ENCODE results near the gene CLMP. TPM values are rescaled to one million over a fixed set of nuclear protein-coding genes. Genes with fewer than 3 reads are reported as not detected.
A peak's percentile ranks its signal among the peaks of the same experiment; 100 is the strongest.

CLMP gene
- total RNA-seq, 4 donors from 2014 or later = 23.6 to 49.4 (median 38.0) TPM

GRCh38 chr11:123187248-123187647 is 7.8 kb downstream of the CLMP start:
- Histone ChIP-seq H3K36me3 (no peaks in the 10 kb centered on the region), H3K27ac (peak overlapping the region; percentile 64 to 93 (median 76)), H3K4me3 (no peak overlapping the region), H3K27me3 (peaks cover 13% of the 10 kb centered on the region), H3K4me1 (peaks cover 0 to 22% (median 3%) of the 10 kb centered on the region in 4 donors), H3K9me3 (no peaks in the 10 kb centered on the region)
- in situ Hi-C loops (cut with MboI; ENCODE audit: low pct_ligation_motif_present in 1 of 4, low pct_unique_long_range_greater_than_20kb in 1 of 4, low sequenced_read_pairs in 3 of 4) = no loop called here
- DNase-seq = no peak
- 82 to 83% methylated on average over 4 of the region's 4 CpGs for WGBS, 2 donors (ENCODE audit: low coverage in 1 of 2)
- intact Hi-C loops (cut with DNase I; ENCODE audit: low total_unique reads) = no loop called here
- TF ChIP-seq POLR2AphosphoS5 (IDR thresholded peaks at IDR 0.05) = no peak
- no peak for TF ChIP-seq POLR2A (IDR thresholded peaks at IDR 0.05)
- TF ChIP-seq CTCF (IDR thresholded peaks at IDR 0.05) = no peak
- no peak for TF ChIP-seq EP300 (IDR thresholded peaks at IDR 0.05; ENCODE audit: low read depth)

DNA sequence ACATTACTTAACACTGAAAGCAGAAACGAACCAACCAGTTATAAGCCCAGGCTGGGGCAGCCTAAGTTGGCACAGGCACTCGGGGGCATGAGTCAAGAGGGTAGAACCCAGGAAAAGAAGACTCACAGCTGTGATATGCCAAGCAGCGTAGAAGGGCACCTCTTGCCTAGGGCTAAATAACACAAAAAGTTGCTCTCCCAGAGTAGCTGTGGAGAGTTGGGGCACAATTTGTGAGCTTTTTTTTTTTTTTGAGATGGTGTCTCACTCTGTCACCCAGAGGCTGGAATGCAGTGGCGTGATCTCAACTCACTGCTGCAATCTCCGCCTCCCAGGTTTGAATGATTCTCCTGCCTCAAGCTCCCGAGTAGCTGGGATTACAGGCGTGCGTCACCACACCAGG is 8.8 kb downstream of the CLMP start:
- TF ChIP-seq EP300 (IDR thresholded peaks at IDR 0.05; ENCODE audit: low read depth) (no peak), POLR2AphosphoS5 (IDR thresholded peaks at IDR 0.05) (no peak), POLR2A (IDR thresholded peaks at IDR 0.05) (no peak)
- H3K27me3 ChIP-seq = peaks cover 7% of the 10 kb centered on the region
- intact Hi-C loops (cut with DNase I; ENCODE audit: low total_unique reads) (no loop called here), in situ Hi-C loops (cut with MboI; ENCODE audit: low pct_ligation_motif_present in 1 of 4, low pct_unique_long_range_greater_than_20kb in 1 of 4, low sequenced_read_pairs in 3 of 4) (no loop called here)
- DNase-seq = no peak
- H3K4me3 ChIP-seq = no peak overlapping the region
- H3K4me1 ChIP-seq = peaks cover 0 to 17% (median 3%) of the 10 kb centered on the region in 4 donors
- H3K27ac ChIP-seq = peak overlapping the region in 1 of 4 donors; percentile 93
- H3K36me3 ChIP-seq = no peaks in the 10 kb centered on the region
- H3K9me3 ChIP-seq = no peaks in the 10 kb centered on the region
- 61 to 76% methylated on average over 3 to 8 of the region's 8 CpGs for WGBS, 2 donors (ENCODE audit: low coverage in 1 of 2)

GRCh38 chr11:123185326-123185725 is 9.7 kb downstream of the CLMP start:
- no peaks in the 10 kb centered on the region for H3K9me3 ChIP-seq
- peak overlapping the region in 1 of 4 donors; percentile 20 for H3K27ac ChIP-seq
- H3K4me3 ChIP-seq = no peak overlapping the region
- in situ Hi-C loops (cut with MboI; ENCODE audit: low pct_ligation_motif_present in 1 of 4, low pct_unique_long_range_greater_than_20kb in 1 of 4, low sequenced_read_pairs in 3 of 4) = no loop called here
- peaks cover 7% of the 10 kb centered on the region for H3K27me3 ChIP-seq
- no peak for TF ChIP-seq POLR2A (IDR thresholded peaks at IDR 0.05)
- peaks cover 0 to 23% (median 9%) of the 10 kb centered on the region in 4 donors for H3K4me1 ChIP-seq
- intact Hi-C loops (cut with DNase I; ENCODE audit: low total_unique reads) = no loop called here
- no peak for DNase-seq
- WGBS, 2 donors (ENCODE audit: low coverage in 1 of 2) = 54 to 80% methylated on average over 3 to 12 of the region's 12 CpGs
- no peaks in the 10 kb centered on the region for H3K36me3 ChIP-seq

- in situ Hi-C loops (cut with MboI; ENCODE audit: low pct_ligation_motif_present in 1 of 4, low pct_unique_long_range_greater_than_20kb in 1 of 4, low sequenced_read_pairs in 3 of 4) = no loop called here
- intact Hi-C loops (cut with DNase I; ENCODE audit: low total_unique reads) = no loop called here
- Histone ChIP-seq H3K36me3 (no peaks in the 10 kb centered on the region), H3K4me3 (no peak overlapping the region), H3K27ac (no peak overlapping the region), H3K4me1 (peaks cover 3 to 29% (median 9%) of the 10 kb centered on the region in 4 donors), H3K27me3 (peaks cover 7% of the 10 kb centered on the region), H3K9me3 (no peaks in the 10 kb centered on the region)
- WGBS, 2 donors (ENCODE audit: low coverage in 1 of 2) = 49 to 61% methylated on average over 6 of the region's 6 CpGs
- TF ChIP-seq POLR2A (IDR thresholded peaks at IDR 0.05) = no peak
- no peak for TF ChIP-seq EP300 (IDR thresholded peaks at IDR 0.05; ENCODE audit: low read depth)
- TF ChIP-seq CTCF (IDR thresholded peaks at IDR 0.05) = no peak
- no peak for TF ChIP-seq POLR2AphosphoS5 (IDR thresholded peaks at IDR 0.05)
- DNase-seq = no peak
These were observed 10.5 kb downstream of the CLMP start for GRCh38 chr11:123184531-123184930.

DNA sequence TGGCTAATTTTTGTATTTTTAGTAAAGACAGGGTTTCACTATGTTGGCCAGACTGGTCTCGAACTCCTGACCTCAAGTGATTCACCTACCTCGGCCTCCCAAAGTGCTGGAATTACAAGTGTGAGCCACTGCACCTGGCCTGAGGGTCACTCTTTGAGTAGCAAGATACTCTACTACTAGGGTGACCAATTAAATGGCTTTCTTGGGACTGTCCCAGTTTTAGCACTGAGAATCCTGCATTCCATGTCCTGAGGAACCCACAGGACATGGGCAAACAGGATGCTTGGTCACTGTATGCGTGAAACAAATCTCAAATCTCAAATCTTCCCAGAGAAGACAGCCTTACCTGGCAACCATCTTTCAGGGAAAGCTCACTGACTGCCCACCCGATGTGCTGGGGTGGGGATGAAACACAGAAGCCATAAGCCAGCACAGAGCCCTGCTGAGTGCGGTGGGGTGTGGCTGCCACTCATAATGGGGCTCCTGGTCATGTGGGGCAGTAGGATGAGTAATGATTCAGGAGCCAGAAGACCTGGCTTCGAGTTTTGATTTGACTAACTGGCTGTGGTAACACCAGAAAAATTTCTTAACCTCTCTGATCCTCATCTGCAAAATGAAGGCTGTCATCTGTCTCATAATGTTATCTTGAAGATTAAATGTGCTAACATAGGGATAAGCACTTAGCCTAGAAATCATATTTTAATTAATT is 11.5 kb downstream of the CLMP start:
- peaks cover 5 to 26% (median 12%) of the 10 kb centered on the region in 4 donors for H3K4me1 ChIP-seq
- DNase-seq = no peak
- WGBS, 2 donors (ENCODE audit: low coverage in 1 of 2) = 68% methylated on average over 6 of the region's 6 CpGs; no CpG with 5 or more reads in 1 of the 2 donors
- no peak overlapping the region for H3K27ac ChIP-seq
- no peaks in the 10 kb centered on the region for H3K9me3 ChIP-seq
- intact Hi-C loops (cut with DNase I; ENCODE audit: low total_unique reads) (no loop called here), in situ Hi-C loops (cut with MboI; ENCODE audit: low pct_ligation_motif_present in 1 of 4, low pct_unique_long_range_greater_than_20kb in 1 of 4, low sequenced_read_pairs in 3 of 4) (no loop called here)
- no peaks in the 10 kb centered on the region for H3K27me3 ChIP-seq
- TF ChIP-seq POLR2AphosphoS5 (IDR thresholded peaks at IDR 0.05) (no peak), POLR2A (IDR thresholded peaks at IDR 0.05) (no peak), EP300 (IDR thresholded peaks at IDR 0.05; ENCODE audit: low read depth) (no peak), CTCF (IDR thresholded peaks at IDR 0.05) (no peak)
- H3K36me3 ChIP-seq = no peaks in the 10 kb centered on the region
- no peak overlapping the region for H3K4me3 ChIP-seq

Data from transverse colon (tissue), 4 donors.